Caco-2 (cell line): Measurements from ENCODE around the gene SRD5A1. TPM values are rescaled to one million over a fixed set of nuclear protein-coding genes. Genes with fewer than 3 reads are reported as not detected.

Experiments used
- BruUV-seq: library from RNA; stranded (reverse); fragments of 400-500 nt; replicated peaks from 2 replicates; lab custom pipeline; 2021; lab: Mats Ljungman, UMichigan
- CTCF ChIA-PET: fragments of 300-600 bp; sonication (Branson Sonifier 250); formaldehyde crosslinking; loops from one replicate; lab custom pipeline; 2022; ENCODE audit warnings: antibody characterized with exemption; lab: Charles Lee
- POLR2A ChIA-PET: fragments of 300-600 bp; sonication (Branson Sonifier 250); formaldehyde crosslinking; loops from one replicate; lab custom pipeline; 2022; ENCODE audit warnings: antibody characterized with exemption; lab: Charles Lee
- DNase-seq, 2 experiments: peaks; one replicate each; pipeline versions ENCODE4 v3.0.0 to v3.0.0-alpha.2; 2020 to 2022
- H3K27me3 ChIP-seq: replicated peaks from 2 replicates; pipeline ENCODE4 v1.6.0; 2011; ENCODE audit warnings: low read length; ENCODE audit not compliant: control insufficient read depth, insufficient read depth
- H3K36me3 ChIP-seq: 2 replicates; pipeline ENCODE4 v1.5.1; 2011; ENCODE audit warnings: low read length; ENCODE audit not compliant: control insufficient read depth, insufficient read depth
- H3K4me1 ChIP-seq: fragments of 250-450 bp; sonication (Bioruptor Pico); 2 replicates; pipeline ENCODE4 v1.5.1; 2020; ENCODE audit warnings: mild to moderate bottlenecking
- H3K4me3 ChIP-seq: 2 replicates; pipeline ENCODE4 v1.5.1; 2011; ENCODE audit warnings: low read depth, mild to moderate bottlenecking, control low read depth, low read length
- H3K9me3 ChIP-seq: fragments of 250-450 bp; sonication (Bioruptor Pico); 2 replicates; pipeline ENCODE4 v1.5.1; 2020; ENCODE audit warnings: mild to moderate bottlenecking, moderate library complexity
- H3K27ac Mint-ChIP-seq: one replicate; pipeline ENCODE4 v1.8.0; 2022; ENCODE audit warnings: mixed read lengths; ENCODE audit not compliant: unreplicated experiment
- H3K27me3 Mint-ChIP-seq: one replicate; pipeline ENCODE4 v1.8.0; 2022; ENCODE audit warnings: mixed read lengths; ENCODE audit not compliant: insufficient read depth, unreplicated experiment
- H3K36me3 Mint-ChIP-seq: one replicate; pipeline ENCODE4 v1.8.0; 2022; ENCODE audit warnings: mild to moderate bottlenecking, mixed read lengths; ENCODE audit not compliant: insufficient read depth, unreplicated experiment
- H3K4me1 Mint-ChIP-seq: one replicate; pipeline ENCODE4 v1.8.0; 2022; ENCODE audit warnings: low read depth, mixed read lengths; ENCODE audit not compliant: unreplicated experiment
- H3K4me3 Mint-ChIP-seq: one replicate; pipeline ENCODE4 v1.8.0; 2022; ENCODE audit warnings: mild to moderate bottlenecking, moderate library complexity, mixed read lengths; ENCODE audit not compliant: unreplicated experiment
- H3K9me3 Mint-ChIP-seq: one replicate; pipeline ENCODE4 v1.8.0; 2022; ENCODE audit warnings: mixed read lengths; ENCODE audit not compliant: unreplicated experiment
- intact Hi-C: fragments of 100-400 bp; cut with micrococcal nuclease; formaldehyde crosslinking; loops from one replicate; pipeline ENCODE4 v1.10.0; 2022; ENCODE audit not compliant: unreplicated experiment
- total RNA-seq: library from RNA; stranded (reverse); gene quantifications from 2 replicates; pipeline ENCODE4 v1.2.3, GENCODE V29; 2022
- TF ChIP-seq, protein P1 (sequence below), 2 experiments: fragments of 200-600 bp in 1 of 2; IDR thresholded peaks; 1 replicate in 1 of 2; 2 replicates in 1 of 2; pipeline versions ENCODE4 v1.5.1 to v1.8.0; 2011 to 2022; ENCODE audit warnings: antibody characterized with exemption in 1 of 2, control low read depth in 1 of 2, inconsistent platforms in 1 of 2, low read depth in 1 of 2, low read length in 1 of 2, mild to moderate bottlenecking in 1 of 2, moderate library complexity in 1 of 2; ENCODE audit not compliant: insufficient read depth in 1 of 2, severe bottlenecking in 1 of 2, unreplicated experiment in 1 of 2

Gene SRD5A1
- total RNA-seq, 1 experiment from 2014 or later = 19.4 TPM

DNA sequence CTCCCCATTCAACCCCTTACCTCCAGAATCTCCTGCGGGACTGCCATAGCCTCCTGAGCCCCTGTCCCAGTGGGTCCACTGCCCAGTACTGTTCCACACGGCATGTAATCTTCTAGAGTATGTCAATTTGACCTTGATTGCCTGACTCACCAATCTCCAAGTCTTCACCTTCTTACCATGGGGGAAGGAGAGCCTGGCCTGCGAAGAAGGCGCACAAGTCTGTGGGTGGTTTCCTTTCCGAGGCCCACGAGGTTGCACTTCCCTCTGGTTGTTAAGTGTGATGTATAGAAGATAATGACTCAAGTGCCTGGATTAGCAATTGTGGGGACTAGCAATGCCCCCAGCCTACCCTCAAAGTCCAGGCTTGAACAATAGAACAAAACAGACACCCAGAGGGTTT, 71.8 kb downstream of the SRD5A1 start:
- no peaks in the 10 kb centered on the region for H3K4me1 Mint-ChIP-seq
- intact Hi-C loops = no loop called here
- no peaks in the 10 kb centered on the region for H3K36me3 ChIP-seq
- no peak for DNase-seq
- no peaks in the 10 kb centered on the region for H3K36me3 Mint-ChIP-seq
- no peak overlapping the region for H3K4me3 ChIP-seq
- H3K4me1 ChIP-seq = no peaks in the 10 kb centered on the region
- peaks cover 11% of the 10 kb centered on the region for H3K27me3 Mint-ChIP-seq
- no peaks in the 10 kb centered on the region for H3K9me3 ChIP-seq
- no peaks in the 10 kb centered on the region for H3K27me3 ChIP-seq
- TF ChIP-seq, protein P1, sequence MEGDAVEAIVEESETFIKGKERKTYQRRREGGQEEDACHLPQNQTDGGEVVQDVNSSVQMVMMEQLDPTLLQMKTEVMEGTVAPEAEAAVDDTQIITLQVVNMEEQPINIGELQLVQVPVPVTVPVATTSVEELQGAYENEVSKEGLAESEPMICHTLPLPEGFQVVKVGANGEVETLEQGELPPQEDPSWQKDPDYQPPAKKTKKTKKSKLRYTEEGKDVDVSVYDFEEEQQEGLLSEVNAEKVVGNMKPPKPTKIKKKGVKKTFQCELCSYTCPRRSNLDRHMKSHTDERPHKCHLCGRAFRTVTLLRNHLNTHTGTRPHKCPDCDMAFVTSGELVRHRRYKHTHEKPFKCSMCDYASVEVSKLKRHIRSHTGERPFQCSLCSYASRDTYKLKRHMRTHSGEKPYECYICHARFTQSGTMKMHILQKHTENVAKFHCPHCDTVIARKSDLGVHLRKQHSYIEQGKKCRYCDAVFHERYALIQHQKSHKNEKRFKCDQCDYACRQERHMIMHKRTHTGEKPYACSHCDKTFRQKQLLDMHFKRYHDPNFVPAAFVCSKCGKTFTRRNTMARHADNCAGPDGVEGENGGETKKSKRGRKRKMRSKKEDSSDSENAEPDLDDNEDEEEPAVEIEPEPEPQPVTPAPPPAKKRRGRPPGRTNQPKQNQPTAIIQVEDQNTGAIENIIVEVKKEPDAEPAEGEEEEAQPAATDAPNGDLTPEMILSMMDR (IDR thresholded peaks at IDR 0.05; ENCODE audit: insufficient read depth in 1 of 2, low read depth in 1 of 2, low read length in 1 of 2, severe bottlenecking in 1 of 2, unreplicated experiment in 1 of 2) = no peak
- no peak overlapping the region for H3K4me3 Mint-ChIP-seq
- H3K27ac Mint-ChIP-seq = no peak overlapping the region
- no peaks in the 10 kb centered on the region for H3K9me3 Mint-ChIP-seq
- ChIA-PET CTCF (no interaction called here), POLR2A (no interaction called here)
- no TSS peak for BruUV-seq

DNA sequence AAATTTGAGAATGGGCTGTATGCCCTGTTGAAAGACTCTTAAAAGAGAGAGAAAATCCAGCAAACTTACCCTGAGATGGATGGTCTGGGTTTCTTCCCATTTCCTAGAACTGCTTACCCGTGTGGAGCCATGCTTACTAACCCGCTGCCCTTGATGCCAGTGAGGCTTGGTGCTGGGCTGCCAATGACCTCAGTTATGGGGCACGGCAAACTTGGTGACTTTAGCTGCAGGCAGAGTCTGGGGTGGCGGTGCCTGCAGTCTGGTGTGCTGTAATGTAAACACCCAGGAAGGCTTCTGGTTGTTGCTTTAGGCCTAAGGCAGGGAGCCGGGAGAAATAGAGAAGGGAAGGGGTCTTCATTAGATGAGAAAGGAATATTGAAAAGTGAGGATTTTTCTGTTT, 72.7 kb downstream of the SRD5A1 start:
- H3K27ac Mint-ChIP-seq = no peak overlapping the region
- ChIA-PET POLR2A (no interaction called here), CTCF (no interaction called here)
- H3K4me1 ChIP-seq = no peaks in the 10 kb centered on the region
- TF ChIP-seq, protein P1 (IDR thresholded peaks at IDR 0.05; ENCODE audit: insufficient read depth in 1 of 2, low read depth in 1 of 2, low read length in 1 of 2, severe bottlenecking in 1 of 2, unreplicated experiment in 1 of 2) = no peak
- DNase-seq = no peak
- H3K27me3 ChIP-seq = no peaks in the 10 kb centered on the region
- H3K9me3 ChIP-seq = no peaks in the 10 kb centered on the region
- peaks cover 8% of the 10 kb centered on the region for H3K27me3 Mint-ChIP-seq
- BruUV-seq = no TSS peak
- intact Hi-C loops = no loop called here
- no peaks in the 10 kb centered on the region for H3K9me3 Mint-ChIP-seq
- H3K4me3 ChIP-seq = no peak overlapping the region
- H3K36me3 ChIP-seq = no peaks in the 10 kb centered on the region
- peaks cover 5% of the 10 kb centered on the region for H3K4me1 Mint-ChIP-seq
- no peak overlapping the region for H3K4me3 Mint-ChIP-seq
- no peaks in the 10 kb centered on the region for H3K36me3 Mint-ChIP-seq

DNA sequence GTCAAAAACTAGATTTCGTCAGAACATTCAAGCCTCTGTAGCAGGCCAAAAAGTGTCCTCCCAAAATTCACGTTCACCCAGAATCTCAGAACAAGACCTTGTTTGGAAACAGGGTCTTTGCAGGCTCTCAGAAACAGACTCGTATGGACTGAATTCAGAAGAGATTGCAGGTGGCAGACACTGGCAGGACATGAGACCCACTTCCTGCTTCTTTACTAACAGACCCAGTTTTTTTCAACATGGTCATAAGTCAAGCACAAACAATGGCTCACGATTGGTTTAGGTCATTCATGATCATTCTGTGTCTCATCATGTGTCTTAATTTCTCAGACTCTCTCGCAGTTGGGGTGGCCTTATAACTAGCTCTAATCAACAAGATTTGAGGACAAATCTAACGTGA, 74.6 kb downstream of the SRD5A1 start:
- Mint-ChIP-seq H3K27ac (no peak overlapping the region), H3K4me1 (peaks cover 9% of the 10 kb centered on the region), H3K27me3 (peaks cover 8% of the 10 kb centered on the region), H3K4me3 (no peak overlapping the region), H3K9me3 (no peaks in the 10 kb centered on the region), H3K36me3 (peaks cover 8% of the 10 kb centered on the region)
- TF ChIP-seq, protein P1 (IDR thresholded peaks at IDR 0.05; ENCODE audit: insufficient read depth in 1 of 2, low read depth in 1 of 2, low read length in 1 of 2, severe bottlenecking in 1 of 2, unreplicated experiment in 1 of 2) = no peak
- BruUV-seq = no TSS peak
- intact Hi-C loops = no loop called here
- no peaks in the 10 kb centered on the region for H3K9me3 ChIP-seq
- H3K4me1 ChIP-seq = no peaks in the 10 kb centered on the region
- no peak overlapping the region for H3K4me3 ChIP-seq
- ChIA-PET POLR2A (no interaction called here), CTCF (no interaction called here)
- no peaks in the 10 kb centered on the region for H3K36me3 ChIP-seq
- H3K27me3 ChIP-seq = no peaks in the 10 kb centered on the region
- DNase-seq = no peak
